Suprapubic skin (tissue), 4 donors: ENCODE results near the gene PARP1. TPM values are rescaled to one million over a fixed set of nuclear protein-coding genes. Genes with fewer than 3 reads are reported as not detected.

Experiments
- DNase-seq, 2 donors: peaks; one replicate each; pipeline ENCODE4 v3.0.0-alpha.2; 2019; ENCODE audit warnings: low spot score in 2 of 2
- H3K27ac ChIP-seq: fragments of 200-600 bp; sonication (generic); one replicate; pipeline ENCODE4 v1.5.1; 2019
- H3K27me3 ChIP-seq: fragments of 200-600 bp; sonication (generic); one replicate; pipeline ENCODE4 v1.5.1; 2019
- H3K36me3 ChIP-seq: fragments of 200-600 bp; sonication (generic); one replicate; pipeline ENCODE4 v1.5.1; 2019
- H3K4me1 ChIP-seq: fragments of 200-600 bp; sonication (generic); one replicate; pipeline ENCODE4 v1.5.1; 2019
- H3K4me3 ChIP-seq: fragments of 200-600 bp; sonication (generic); one replicate; pipeline ENCODE4 v1.5.1; 2019; ENCODE audit warnings: mild to moderate bottlenecking
- H3K9me3 ChIP-seq: fragments of 200-600 bp; sonication (generic); one replicate; pipeline ENCODE4 v1.5.1; 2019
- CTCF ChIP-seq, 2 donors: fragments of 200-600 bp in 1 of 2; fragments of 450-650 bp in 1 of 2; sonication (generic) in 1 of 2; IDR thresholded peaks; one replicate each; pipeline ENCODE4 v1.5.1; 2016 to 2019; ENCODE audit warnings: antibody characterized with exemption in 2 of 2, mild to moderate bottlenecking in 1 of 2, moderate library complexity in 1 of 2
- EP300 ChIP-seq: sonication (generic); formaldehyde crosslinking; IDR thresholded peaks from one replicate; pipeline ENCODE4 v1.6.1; 2017; ENCODE audit warnings: antibody characterized with exemption
- POLR2A ChIP-seq, 2 donors: fragments of 450-650 bp; IDR thresholded peaks; one replicate each; pipeline ENCODE4 v1.6.1; 2017; ENCODE audit warnings: antibody characterized with exemption in 2 of 2, mild to moderate bottlenecking in 2 of 2, moderate library complexity in 2 of 2
- POLR2AphosphoS5 ChIP-seq, 3 donors: sonication (generic); formaldehyde crosslinking; IDR thresholded peaks; one replicate each; pipeline ENCODE4 v1.6.1; 2017; ENCODE audit warnings: antibody characterized with exemption in 3 of 3
- WGBS: methylation state at CpG from one replicate; pipeline ENCODE4 v1.1.5; 2018; 5-methylcytosine and 5-hydroxymethylcytosine counted together
- total RNA-seq, 4 donors: library from RNA; depleted of rRNA; stranded (reverse); fragments of >200 nt; gene quantifications; one replicate each; pipeline ENCODE4 v1.1.0, GENCODE V29; 2016

PARP1 gene
- total RNA-seq, 4 donors from 2014 or later = 55.7 to 70.0 (median 60.6) TPM

GRCh38 chr1:226443439-226443838 lies 35.5 kb upstream of the PARP1 start:
- H3K27me3 ChIP-seq = peaks cover 5% of the 10 kb centered on the region
- WGBS = 48% methylated on average over 3 of the region's 3 CpGs

GRCh38 chr1:226443033-226443432 lies 35.1 kb upstream of the PARP1 start:
- DNase-seq = no peak
- Histone ChIP-seq H3K4me3 (no peak overlapping the region), H3K4me1 (no peaks in the 10 kb centered on the region), H3K27ac (no peak overlapping the region), H3K27me3 (peaks cover 5% of the 10 kb centered on the region), H3K36me3 (no peaks in the 10 kb centered on the region), H3K9me3 (no peaks in the 10 kb centered on the region)
- 73% methylated on average over 6 of the region's 6 CpGs for WGBS
- TF ChIP-seq EP300 (no peak), CTCF (IDR thresholded peaks at IDR 0.05) (no peak), POLR2AphosphoS5 (IDR thresholded peaks at IDR 0.05) (no peak), POLR2A (IDR thresholded peaks at IDR 0.05) (no peak)

More at GRCh38 chr1:226443439-226443838, 35.5 kb upstream of the PARP1 start:
- Histone ChIP-seq H3K36me3 (no peaks in the 10 kb centered on the region), H3K9me3 (no peaks in the 10 kb centered on the region), H3K4me3 (no peak overlapping the region), H3K27ac (no peak overlapping the region), H3K4me1 (no peaks in the 10 kb centered on the region)
- DNase-seq = no peak
- no peak for TF ChIP-seq EP300

- 85% methylated on average over 6 of the region's 6 CpGs for WGBS
- Histone ChIP-seq H3K36me3 (no peaks in the 10 kb centered on the region), H3K4me3 (no peak overlapping the region), H3K27ac (no peak overlapping the region), H3K4me1 (peaks cover 5% of the 10 kb centered on the region), H3K9me3 (no peaks in the 10 kb centered on the region), H3K27me3 (peaks cover 5% of the 10 kb centered on the region)
- DNase-seq = no peak
- TF ChIP-seq CTCF (IDR thresholded peaks at IDR 0.05) (no peak), POLR2AphosphoS5 (IDR thresholded peaks at IDR 0.05) (no peak), EP300 (no peak), POLR2A (IDR thresholded peaks at IDR 0.05) (no peak)
Measured at GRCh38 chr1:226441629-226442028, 33.7 kb upstream of the PARP1 start.

GRCh38 chr1:226440512-226440911 lies 32.6 kb upstream of the PARP1 start:
- no peak for TF ChIP-seq EP300
- no peaks in the 10 kb centered on the region for H3K9me3 ChIP-seq
- peaks cover 5% of the 10 kb centered on the region for H3K27me3 ChIP-seq
- H3K27ac ChIP-seq = no peak overlapping the region
- DNase-seq = no peak
- H3K36me3 ChIP-seq = no peaks in the 10 kb centered on the region
- WGBS = 94% methylated on average over 5 of the region's 5 CpGs
- H3K4me3 ChIP-seq = no peak overlapping the region
- H3K4me1 ChIP-seq = peaks cover 5% of the 10 kb centered on the region

GRCh38 chr1:226438007-226438406 lies 30.1 kb upstream of the PARP1 start:
- Histone ChIP-seq H3K27me3 (peaks cover 3% of the 10 kb centered on the region), H3K27ac (no peak overlapping the region), H3K4me1 (peaks cover 5% of the 10 kb centered on the region), H3K9me3 (no peaks in the 10 kb centered on the region), H3K4me3 (no peak overlapping the region), H3K36me3 (no peaks in the 10 kb centered on the region)
- DNase-seq = no peak
- 55% methylated on average over 2 of the region's 2 CpGs for WGBS
- TF ChIP-seq CTCF (IDR thresholded peaks at IDR 0.05) (peak in 1 of 2 donors; percentile 17), POLR2A (IDR thresholded peaks at IDR 0.05) (no peak)

- no peak for DNase-seq
- H3K4me1 ChIP-seq = peaks cover 5% of the 10 kb centered on the region
- 27% methylated on average over 8 of the region's 8 CpGs for WGBS
- no peak overlapping the region for H3K27ac ChIP-seq
- TF ChIP-seq POLR2AphosphoS5 (IDR thresholded peaks at IDR 0.05) (no peak), POLR2A (IDR thresholded peaks at IDR 0.05) (no peak), EP300 (no peak), CTCF (IDR thresholded peaks at IDR 0.05) (no peak)
- no peaks in the 10 kb centered on the region for H3K36me3 ChIP-seq
- no peak overlapping the region for H3K4me3 ChIP-seq
- H3K9me3 ChIP-seq = no peaks in the 10 kb centered on the region
- peaks cover 3% of the 10 kb centered on the region for H3K27me3 ChIP-seq
Measured at GRCh38 chr1:226436855-226437491, 29.1 kb upstream of the PARP1 start.
